Keratinocyte (primary cell): Measurements from ENCODE around the gene RDX.

ENCODE experiments used
- EZH2 ChIP-seq: IDR thresholded peaks from one replicate; pipeline ENCODE4 v1.6.1; 2012; ENCODE audit warnings: inconsistent platforms, mild to moderate bottlenecking, low read length, moderate library complexity
- TF ChIP-seq, protein P1 (sequence below), 3 experiments: IDR thresholded peaks in 1 of 3; conservative IDR thresholded peaks in 1 of 3; optimal IDR thresholded peaks in 1 of 3; 2 replicates in 2 of 3; 3 replicates in 1 of 3; pipeline versions ENCODE3 to v1.5.1; 2011; ENCODE audit warnings: low read length in 3 of 3, mild to moderate bottlenecking in 3 of 3, moderate library complexity in 2 of 3, control low read depth in 1 of 3, inconsistent platforms in 1 of 3; ENCODE audit not compliant: insufficient read depth in 2 of 3; ENCODE audit errors: extremely low read depth in 1 of 3

DNA sequence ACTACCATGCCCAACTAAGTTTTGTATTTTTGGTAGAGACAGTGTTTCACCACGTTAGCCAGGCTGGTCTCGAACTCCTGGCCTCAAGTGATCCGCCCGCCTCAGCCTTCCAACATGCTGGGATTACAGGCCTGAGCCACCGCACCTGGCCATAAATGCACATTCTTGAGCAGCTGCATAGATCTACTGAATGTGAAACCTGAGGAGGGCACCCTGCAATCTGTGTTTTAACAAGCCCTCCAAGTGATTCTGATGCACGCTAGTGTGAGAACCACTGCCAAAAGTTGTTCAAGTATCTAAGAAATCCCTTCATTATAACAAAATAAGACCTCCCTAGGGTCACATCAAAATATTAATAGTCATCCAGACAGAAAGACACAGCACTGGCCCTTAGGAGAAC is 89.3 kb downstream of the RDX start:
- TF ChIP-seq, protein P1, sequence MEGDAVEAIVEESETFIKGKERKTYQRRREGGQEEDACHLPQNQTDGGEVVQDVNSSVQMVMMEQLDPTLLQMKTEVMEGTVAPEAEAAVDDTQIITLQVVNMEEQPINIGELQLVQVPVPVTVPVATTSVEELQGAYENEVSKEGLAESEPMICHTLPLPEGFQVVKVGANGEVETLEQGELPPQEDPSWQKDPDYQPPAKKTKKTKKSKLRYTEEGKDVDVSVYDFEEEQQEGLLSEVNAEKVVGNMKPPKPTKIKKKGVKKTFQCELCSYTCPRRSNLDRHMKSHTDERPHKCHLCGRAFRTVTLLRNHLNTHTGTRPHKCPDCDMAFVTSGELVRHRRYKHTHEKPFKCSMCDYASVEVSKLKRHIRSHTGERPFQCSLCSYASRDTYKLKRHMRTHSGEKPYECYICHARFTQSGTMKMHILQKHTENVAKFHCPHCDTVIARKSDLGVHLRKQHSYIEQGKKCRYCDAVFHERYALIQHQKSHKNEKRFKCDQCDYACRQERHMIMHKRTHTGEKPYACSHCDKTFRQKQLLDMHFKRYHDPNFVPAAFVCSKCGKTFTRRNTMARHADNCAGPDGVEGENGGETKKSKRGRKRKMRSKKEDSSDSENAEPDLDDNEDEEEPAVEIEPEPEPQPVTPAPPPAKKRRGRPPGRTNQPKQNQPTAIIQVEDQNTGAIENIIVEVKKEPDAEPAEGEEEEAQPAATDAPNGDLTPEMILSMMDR (optimal IDR thresholded peaks at IDR 0.05 in 1 of 3, IDR thresholded peaks at IDR 0.05 in 1 of 3, conservative IDR thresholded peaks at IDR 0.05 in 1 of 3; ENCODE audit: extremely low read depth in 1 of 3, insufficient read depth in 2 of 3, low read length in 3 of 3): no peak
- no peak for TF ChIP-seq EZH2
